ENCODE data around the gene FKBP5.

The FKBP5 gene

GRCh38 chr6:35718375-35718736 is 29.6 kb upstream of the FKBP5 start:
- H3K9me2 ChIP-seq (ENCODE audit: low read depth, low read length) = no peaks in the 10 kb centered on the region
- H3K9me3 ChIP-seq (ENCODE audit: low read length) = no peaks in the 10 kb centered on the region
- peak overlapping the region; percentile 89 for H3K27ac ChIP-seq (ENCODE audit: low read depth, low read length, poor library complexity, severe bottlenecking)
- no peak overlapping the region for H2AFZ ChIP-seq (ENCODE audit: low read length)
- no peak for TF ChIP-seq CTCF (IDR thresholded peaks at IDR 0.05; ENCODE audit: low read length)
- no peak for TF ChIP-seq EZH2 (IDR thresholded peaks at IDR 0.05; ENCODE audit: borderline replicate concordance, low read length)
- H3K79me2 ChIP-seq (ENCODE audit: insufficient read depth, low read length) = no peaks in the 10 kb centered on the region
- peaks cover 10% of the 10 kb centered on the region; the same call in 1 of the 2 replicates for H3F3A ChIP-seq (ENCODE audit: insufficient read depth, low read length)
- H3K4me2 ChIP-seq (ENCODE audit: low read length) = peak overlapping the region; percentile 57
- H4K20me1 ChIP-seq (ENCODE audit: insufficient read depth, low read length) = no peaks in the 10 kb centered on the region
- H3K9ac ChIP-seq (ENCODE audit: low read length) = peak overlapping the region; percentile 54
- H3K36me3 ChIP-seq (ENCODE audit: insufficient read depth, low read length) = no peaks in the 10 kb centered on the region
- peak overlapping the region; percentile 16 for H3K4me3 ChIP-seq (ENCODE audit: low read depth, low read length, poor library complexity, severe bottlenecking)
- H3K27me3 ChIP-seq (ENCODE audit: insufficient read depth, low read length) = no peaks in the 10 kb centered on the region
- H3K4me1 ChIP-seq (ENCODE audit: insufficient read depth, low read length, severe bottlenecking) = peaks cover 71% of the 10 kb centered on the region

GRCh38 chr6:35717449-35718374 is 29.0 kb upstream of the FKBP5 start:
- Histone ChIP-seq H3K4me3 (ENCODE audit: low read depth, low read length, poor library complexity, severe bottlenecking) (peak overlapping the region; percentile 16), H3K27me3 (ENCODE audit: insufficient read depth, low read length) (no peaks in the 10 kb centered on the region), H3K27ac (ENCODE audit: low read depth, low read length, poor library complexity, severe bottlenecking) (peak overlapping the region; percentile 89), H3K79me2 (ENCODE audit: insufficient read depth, low read length) (no peaks in the 10 kb centered on the region), H3K9ac (ENCODE audit: low read length) (peak overlapping the region; percentile 54), H3K9me3 (ENCODE audit: low read length) (no peaks in the 10 kb centered on the region), H3K9me2 (ENCODE audit: low read depth, low read length) (no peaks in the 10 kb centered on the region), H3K36me3 (ENCODE audit: insufficient read depth, low read length) (no peaks in the 10 kb centered on the region), H2AFZ (ENCODE audit: low read length) (no peak overlapping the region), H3F3A (ENCODE audit: insufficient read depth, low read length) (peaks cover 10% of the 10 kb centered on the region; the same call in 1 of the 2 replicates), H3K4me1 (ENCODE audit: insufficient read depth, low read length, severe bottlenecking) (peaks cover 77% of the 10 kb centered on the region), H4K20me1 (ENCODE audit: insufficient read depth, low read length) (no peaks in the 10 kb centered on the region), H3K4me2 (ENCODE audit: low read length) (peak overlapping the region; percentile 57)
- TF ChIP-seq CTCF (IDR thresholded peaks at IDR 0.05; ENCODE audit: low read length) (no peak), EZH2 (IDR thresholded peaks at IDR 0.05; ENCODE audit: borderline replicate concordance, low read length) (no peak)

GRCh38 chr6:35716798-35717197 is 28.1 kb upstream of the FKBP5 start:
- no peaks in the 10 kb centered on the region for H4K20me1 ChIP-seq (ENCODE audit: insufficient read depth, low read length)
- H2AFZ ChIP-seq (ENCODE audit: low read length) = no peak overlapping the region
- TF ChIP-seq CTCF (IDR thresholded peaks at IDR 0.05; ENCODE audit: low read length) (no peak), EZH2 (IDR thresholded peaks at IDR 0.05; ENCODE audit: borderline replicate concordance, low read length) (no peak)
- H3K27ac ChIP-seq (ENCODE audit: low read depth, low read length, poor library complexity, severe bottlenecking) = no peak overlapping the region
- H3K4me2 ChIP-seq (ENCODE audit: low read length) = no peak overlapping the region
- no peaks in the 10 kb centered on the region for H3K9me3 ChIP-seq (ENCODE audit: low read length)
- H3F3A ChIP-seq (ENCODE audit: insufficient read depth, low read length) = peaks cover 10% of the 10 kb centered on the region; the same call in 1 of the 2 replicates
- H3K27me3 ChIP-seq (ENCODE audit: insufficient read depth, low read length) = no peaks in the 10 kb centered on the region
- H3K79me2 ChIP-seq (ENCODE audit: insufficient read depth, low read length) = no peaks in the 10 kb centered on the region
- H3K9me2 ChIP-seq (ENCODE audit: low read depth, low read length) = no peaks in the 10 kb centered on the region
- H3K9ac ChIP-seq (ENCODE audit: low read length) = no peak overlapping the region
- no peaks in the 10 kb centered on the region for H3K36me3 ChIP-seq (ENCODE audit: insufficient read depth, low read length)
- H3K4me3 ChIP-seq (ENCODE audit: low read depth, low read length, poor library complexity, severe bottlenecking) = no peak overlapping the region
- H3K4me1 ChIP-seq (ENCODE audit: insufficient read depth, low read length, severe bottlenecking) = peaks cover 71% of the 10 kb centered on the region

Data from OCI-LY1 (cell line).